ENCODE data around the gene ZNF555. TPM values are rescaled to one million over a fixed set of nuclear protein-coding genes. Genes with fewer than 3 reads are reported as not detected.
A peak's percentile ranks its signal among the peaks of the same experiment; 100 is the strongest.
"Not testable (repeated sequence)": the region's sequence is repeated elsewhere in the genome, so short reads cannot be mapped to it uniquely, and the experiment has no call there.

Gene ZNF555
- 10 to 100 TPM in 1 of 3 donors, 1 to 10 TPM in 2; 4.6 to 10.7 (median 7.5) TPM for total RNA-seq

- Histone ChIP-seq H3K9me3 (peaks cover 8 to 19% of the 10 kb centered on the region in 2 donors), H3K4me3 (peak within 1 kb of the TSS; percentile 63 to 99 (median 99)), H3K27ac (peak within 1 kb of the TSS; percentile 94 to 96), H3K27me3 (no peaks in the 10 kb centered on the region), H3K36me3 (no peaks in the 10 kb centered on the region), H3K4me1 (no peaks in the 10 kb centered on the region)
- intact Hi-C loops (cut with DNase I; ENCODE audit: low total_unique reads) = no loop called here
- DNase-seq (ENCODE audit: low spot score in 2 of 2) = peak; percentile 100
- TF ChIP-seq POLR2AphosphoS5 (IDR thresholded peaks at IDR 0.05) (peak; percentile 73 to 82 (median 81)), POLR2A (IDR thresholded peaks at IDR 0.05) (no peak), CTCF (IDR thresholded peaks at IDR 0.05) (peak; percentile 60 to 75 (median 61))
These were observed at the start of gene ZNF555 for GRCh38 chr19:2840794-2841791. Gene ZNF555, plus strand, starts transcription at chr19:2841475. Its CDS starts 98 bp downstream, at chr19:2841573.

GRCh38 chr19:2791876-2792275 is 49.4 kb upstream of the ZNF555 start:
- Histone ChIP-seq H3K36me3 (no peaks in the 10 kb centered on the region), H3K4me1 (no peaks in the 10 kb centered on the region), H3K27ac (no peak overlapping the region), H3K9me3 (no peaks in the 10 kb centered on the region), H3K4me3 (no peak overlapping the region), H3K27me3 (no peaks in the 10 kb centered on the region)
- TF ChIP-seq POLR2AphosphoS5 (IDR thresholded peaks at IDR 0.05) (no peak), POLR2A (IDR thresholded peaks at IDR 0.05) (no peak), CTCF (IDR thresholded peaks at IDR 0.05) (no peak)
- intact Hi-C loops (cut with DNase I; ENCODE audit: low total_unique reads) = no loop called here
- no peak for DNase-seq (ENCODE audit: low spot score in 2 of 2)

- H3K4me1 ChIP-seq; H3K4me3 ChIP-seq; intact Hi-C loops (cut with DNase I; ENCODE audit: low total_unique reads); H3K9me3 ChIP-seq; H3K27me3 ChIP-seq; H3K27ac ChIP-seq; H3K36me3 ChIP-seq; DNase-seq (ENCODE audit: low spot score in 2 of 2): not testable (repeated sequence)
These were observed 48.6 kb upstream of the ZNF555 start for GRCh38 chr19:2792666-2793065.

GRCh38 chr19:2793126-2793525 is 48.1 kb upstream of the ZNF555 start:
- Histone ChIP-seq H3K9me3 (no peaks in the 10 kb centered on the region), H3K36me3 (no peaks in the 10 kb centered on the region), H3K27ac (no peak overlapping the region), H3K4me3 (no peak overlapping the region), H3K27me3 (no peaks in the 10 kb centered on the region), H3K4me1 (no peaks in the 10 kb centered on the region)
- TF ChIP-seq POLR2A (IDR thresholded peaks at IDR 0.05) = no peak
- TF ChIP-seq CTCF (IDR thresholded peaks at IDR 0.05) = no peak
- no peak for TF ChIP-seq POLR2AphosphoS5 (IDR thresholded peaks at IDR 0.05)
- no peak for DNase-seq (ENCODE audit: low spot score in 2 of 2)
- intact Hi-C loops (cut with DNase I; ENCODE audit: low total_unique reads) = no loop called here

GRCh38 chr19:2793577-2793976 is 47.7 kb upstream of the ZNF555 start:
- Histone ChIP-seq H3K36me3 (no peaks in the 10 kb centered on the region), H3K9me3 (no peaks in the 10 kb centered on the region), H3K27me3 (no peaks in the 10 kb centered on the region), H3K27ac (no peak overlapping the region), H3K4me3 (no peak overlapping the region), H3K4me1 (no peaks in the 10 kb centered on the region)
- TF ChIP-seq CTCF (IDR thresholded peaks at IDR 0.05) = no peak
- no peak for TF ChIP-seq POLR2A (IDR thresholded peaks at IDR 0.05)
- TF ChIP-seq POLR2AphosphoS5 (IDR thresholded peaks at IDR 0.05) = no peak
- intact Hi-C loops (cut with DNase I; ENCODE audit: low total_unique reads) = no loop called here
- DNase-seq (ENCODE audit: low spot score in 2 of 2) = no peak
